Stimulated activated naive B cell treated with anti-CD40 and anti-IgM and Interleukin-4, amounts not matched to agents 10 μg/mL and 1 μg/mL and 100 μg/mL, for 72 hours (primary cell): ENCODE data around the gene ZNRF1.

Experiments
- ATAC-seq, 2 donors: fragments of 150-1000 bp; cut with Tn5 transposase; replicated peaks; 2 replicates each; pipeline ENCODE4 v1.10.0; 2021; ENCODE audit warnings: moderate library complexity in 1 of 2
- DNase-seq: peaks from one replicate; pipeline ENCODE4 v3.0.0; 2021
- H3K27ac Mint-ChIP-seq: one replicate; pipeline ENCODE4 v1.8.0; 2022; ENCODE audit warnings: mild to moderate bottlenecking, mixed read lengths
- H3K27me3 Mint-ChIP-seq, 2 donors: one replicate each; pipeline ENCODE4 v1.8.0; 2022; ENCODE audit warnings: mixed read lengths in 2 of 2
- H3K36me3 Mint-ChIP-seq, 2 donors: one replicate each; pipeline ENCODE4 v1.8.0; 2022; ENCODE audit warnings: mixed read lengths in 2 of 2, mild to moderate bottlenecking in 1 of 2
- H3K4me1 Mint-ChIP-seq, 2 donors: one replicate each; pipeline ENCODE4 v1.8.0; 2022; ENCODE audit warnings: mixed read lengths in 2 of 2, mild to moderate bottlenecking in 1 of 2
- H3K4me3 Mint-ChIP-seq, 2 donors: one replicate each; pipeline ENCODE4 v1.8.0; 2022; ENCODE audit warnings: mild to moderate bottlenecking in 2 of 2, mixed read lengths in 2 of 2, moderate library complexity in 1 of 2
- H3K9me3 Mint-ChIP-seq, 2 donors: one replicate each; pipeline ENCODE4 v1.8.0; 2022; ENCODE audit warnings: mixed read lengths in 2 of 2, mild to moderate bottlenecking in 1 of 2

Gene ZNRF1

DNA sequence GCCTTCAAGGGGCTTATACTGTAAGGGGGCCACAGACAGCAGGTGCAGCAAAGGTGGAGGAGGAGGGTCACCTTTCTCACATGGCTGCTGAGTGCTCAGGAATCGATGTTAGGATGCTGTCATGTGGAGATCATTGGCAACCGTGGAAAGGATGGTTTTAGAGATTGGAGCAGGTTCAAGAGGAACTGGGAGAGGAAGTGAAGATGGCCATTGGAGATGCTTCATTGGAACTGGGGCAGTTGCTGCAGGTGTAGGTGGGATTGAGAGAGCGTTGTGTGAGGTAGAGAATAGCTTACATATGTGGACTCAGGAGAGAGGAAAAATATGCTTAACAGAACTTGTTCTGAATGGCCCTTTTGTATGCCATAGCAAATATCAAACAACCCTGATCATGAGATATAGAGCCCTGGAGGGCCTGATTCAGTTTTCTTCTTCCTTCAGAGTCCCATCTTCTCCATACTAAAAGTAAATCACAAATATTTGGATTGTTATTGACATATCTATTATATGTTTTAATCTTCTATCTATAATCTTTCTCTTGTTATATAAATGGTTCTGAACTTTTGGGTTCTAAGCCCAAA is 77.0 kb downstream of the ZNRF1 start:
- DNase-seq (no peak), ATAC-seq (peak; percentile 6 to 18)
- Mint-ChIP-seq H3K4me3 (peak overlapping the region; percentile 0 to 1), H3K27me3 (peaks cover 41 to 65% of the 10 kb centered on the region in 2 donors), H3K9me3 (no peaks in the 10 kb centered on the region), H3K27ac (no peak overlapping the region), H3K4me1 (peaks cover 26 to 38% of the 10 kb centered on the region in 2 donors), H3K36me3 (no peaks in the 10 kb centered on the region)

DNA sequence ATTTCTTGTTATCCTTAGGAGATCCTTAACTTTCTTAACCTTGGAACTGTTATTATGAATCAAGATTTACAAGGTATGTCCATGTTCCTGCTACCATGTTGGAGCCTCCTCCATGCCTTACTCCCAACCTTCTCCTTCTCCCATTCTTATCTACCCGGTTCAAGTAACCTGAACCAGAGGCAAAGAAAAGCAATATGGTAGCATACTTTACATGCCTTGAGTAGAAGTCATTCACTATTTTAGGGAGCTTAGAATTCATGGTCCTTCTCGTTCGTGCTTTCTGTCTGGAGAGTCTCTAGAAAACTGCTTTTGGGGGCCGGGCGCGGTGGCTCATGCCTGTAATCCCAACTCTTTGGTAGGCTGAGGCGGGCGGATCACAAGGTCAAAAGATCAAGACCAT is 80.1 kb downstream of the ZNRF1 start:
- DNase-seq, result no peak
- H3K27ac Mint-ChIP-seq, result no peak overlapping the region
- no peak overlapping the region for H3K4me3 Mint-ChIP-seq
- ATAC-seq, result no peak
- peaks cover 48 to 67% of the 10 kb centered on the region in 2 donors for H3K27me3 Mint-ChIP-seq
- H3K36me3 Mint-ChIP-seq, result no peaks in the 10 kb centered on the region
- H3K4me1 Mint-ChIP-seq, result peaks cover 30 to 47% of the 10 kb centered on the region in 2 donors
- no peaks in the 10 kb centered on the region for H3K9me3 Mint-ChIP-seq

- Mint-ChIP-seq H3K36me3 (no peaks in the 10 kb centered on the region), H3K9me3 (no peaks in the 10 kb centered on the region), H3K4me1 (peaks cover 25 to 42% of the 10 kb centered on the region in 2 donors), H3K27me3 (peaks cover 48 to 67% of the 10 kb centered on the region in 2 donors), H3K27ac (no peak overlapping the region), H3K4me3 (no peak overlapping the region)
- no peak for ATAC-seq
- DNase-seq, result no peak
These were observed 80.6 kb downstream of the ZNRF1 start for GRCh38 chr16:75079346-75079926.

GRCh38 chr16:75080205-75081029 is 81.6 kb downstream of the ZNRF1 start:
- Mint-ChIP-seq H3K9me3 (peaks cover 0 to under 1% of the 10 kb centered on the region in 2 donors), H3K4me1 (peaks cover 21 to 36% of the 10 kb centered on the region in 2 donors), H3K27me3 (peaks cover 53 to 73% of the 10 kb centered on the region in 2 donors), H3K4me3 (no peak overlapping the region), H3K36me3 (no peaks in the 10 kb centered on the region), H3K27ac (no peak overlapping the region)
- DNase-seq (no peak), ATAC-seq (no peak)

- Mint-ChIP-seq H3K4me1 (peaks cover 16 to 27% of the 10 kb centered on the region in 2 donors), H3K27ac (peak overlapping the region; percentile 83), H3K27me3 (peaks cover 59 to 78% of the 10 kb centered on the region in 2 donors), H3K4me3 (peak overlapping the region; percentile 35 to 50), H3K36me3 (no peaks in the 10 kb centered on the region), H3K9me3 (peaks cover 0 to 4% of the 10 kb centered on the region in 2 donors)
- ATAC-seq (peak; percentile 96 to 97), DNase-seq (peak; percentile 27)
These were observed 82.5 kb downstream of the ZNRF1 start for GRCh38 chr16:75081179-75081859.

DNA sequence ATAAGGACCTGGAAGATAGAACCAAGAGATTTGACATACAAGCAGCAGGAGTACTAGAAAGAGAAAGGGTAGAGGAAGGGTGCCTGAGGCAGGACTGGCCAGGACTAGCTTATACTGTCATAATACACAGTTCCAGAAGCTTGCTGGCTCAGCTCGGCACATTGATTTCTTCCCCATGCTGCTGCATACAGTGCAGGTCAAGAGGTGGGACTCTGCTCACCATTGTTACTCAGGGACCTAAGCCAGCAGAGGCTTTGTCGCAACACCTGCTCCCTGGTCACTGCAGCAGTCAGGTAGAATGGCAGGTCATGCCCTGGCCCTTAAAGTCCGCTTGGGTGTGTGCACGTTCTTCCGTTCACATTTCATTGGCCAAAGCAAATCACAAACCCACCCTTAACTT is 85.0 kb downstream of the ZNRF1 start:
- DNase-seq, result no peak
- Mint-ChIP-seq H3K4me3 (no peak overlapping the region), H3K27me3 (peaks cover 54 to 72% of the 10 kb centered on the region in 2 donors), H3K4me1 (peaks cover 13 to 20% of the 10 kb centered on the region in 2 donors), H3K27ac (no peak overlapping the region), H3K36me3 (no peaks in the 10 kb centered on the region), H3K9me3 (peaks cover 0 to 4% of the 10 kb centered on the region in 2 donors)
- ATAC-seq, result no peak

GRCh38 chr16:75085556-75085955 is 86.7 kb downstream of the ZNRF1 start:
- Mint-ChIP-seq H3K4me1 (peaks cover 12 to 17% of the 10 kb centered on the region in 2 donors), H3K36me3 (no peaks in the 10 kb centered on the region), H3K9me3 (peaks cover 0 to 4% of the 10 kb centered on the region in 2 donors), H3K27me3 (peaks cover 49 to 61% of the 10 kb centered on the region in 2 donors), H3K4me3 (no peak overlapping the region), H3K27ac (no peak overlapping the region)
- DNase-seq (no peak), ATAC-seq (no peak)

GRCh38 chr16:75086281-75086680 is 87.5 kb downstream of the ZNRF1 start:
- H3K27me3 Mint-ChIP-seq, result peaks cover 46 to 59% of the 10 kb centered on the region in 2 donors
- peaks cover 10% of the 10 kb centered on the region in 2 donors for H3K4me1 Mint-ChIP-seq
- H3K27ac Mint-ChIP-seq, result no peak overlapping the region
- no peak overlapping the region for H3K4me3 Mint-ChIP-seq
- no peak for DNase-seq
- peaks cover 0 to 4% of the 10 kb centered on the region in 2 donors for H3K9me3 Mint-ChIP-seq
- no peak for ATAC-seq
- H3K36me3 Mint-ChIP-seq, result no peaks in the 10 kb centered on the region

DNA sequence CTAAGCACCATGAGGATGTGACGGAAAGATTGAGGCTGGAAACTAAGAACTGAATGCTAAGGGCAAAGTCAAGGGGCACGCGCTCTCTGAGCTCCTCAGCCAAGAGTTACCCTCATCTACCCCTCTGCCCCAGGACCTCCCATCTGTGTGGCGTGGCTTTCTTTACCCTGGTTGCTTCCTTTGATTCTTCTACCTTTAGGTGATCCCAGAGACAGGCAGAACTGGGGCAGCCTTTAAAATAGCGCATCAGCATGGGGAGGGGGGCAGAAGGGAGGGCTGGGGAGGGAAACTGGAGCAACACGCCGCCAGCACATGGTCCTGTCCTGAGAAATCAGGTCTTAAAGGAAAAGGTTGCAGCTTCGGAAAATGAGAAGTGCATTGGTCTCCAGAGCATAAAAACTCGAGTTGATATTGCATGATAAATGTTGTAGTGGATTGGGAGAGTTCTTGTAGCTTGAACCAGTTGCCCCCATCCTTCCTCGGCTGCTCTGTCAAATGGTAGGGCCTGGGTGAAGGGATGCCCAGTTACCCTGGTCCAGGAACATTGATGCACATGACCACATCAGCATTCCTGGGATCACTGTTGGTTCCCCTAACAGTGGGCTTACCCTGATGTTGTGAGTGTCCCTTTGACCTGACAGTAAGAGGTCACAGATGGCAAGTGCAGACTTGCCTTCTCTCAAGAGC is 88.0 kb downstream of the ZNRF1 start:
- DNase-seq, result no peak
- Mint-ChIP-seq H3K36me3 (no peaks in the 10 kb centered on the region), H3K27ac (no peak overlapping the region), H3K9me3 (peaks cover 0 to 4% of the 10 kb centered on the region in 2 donors), H3K4me1 (peaks cover 6% of the 10 kb centered on the region in 2 donors), H3K4me3 (no peak overlapping the region), H3K27me3 (peaks cover 44 to 55% of the 10 kb centered on the region in 2 donors)
- no peak for ATAC-seq

DNA sequence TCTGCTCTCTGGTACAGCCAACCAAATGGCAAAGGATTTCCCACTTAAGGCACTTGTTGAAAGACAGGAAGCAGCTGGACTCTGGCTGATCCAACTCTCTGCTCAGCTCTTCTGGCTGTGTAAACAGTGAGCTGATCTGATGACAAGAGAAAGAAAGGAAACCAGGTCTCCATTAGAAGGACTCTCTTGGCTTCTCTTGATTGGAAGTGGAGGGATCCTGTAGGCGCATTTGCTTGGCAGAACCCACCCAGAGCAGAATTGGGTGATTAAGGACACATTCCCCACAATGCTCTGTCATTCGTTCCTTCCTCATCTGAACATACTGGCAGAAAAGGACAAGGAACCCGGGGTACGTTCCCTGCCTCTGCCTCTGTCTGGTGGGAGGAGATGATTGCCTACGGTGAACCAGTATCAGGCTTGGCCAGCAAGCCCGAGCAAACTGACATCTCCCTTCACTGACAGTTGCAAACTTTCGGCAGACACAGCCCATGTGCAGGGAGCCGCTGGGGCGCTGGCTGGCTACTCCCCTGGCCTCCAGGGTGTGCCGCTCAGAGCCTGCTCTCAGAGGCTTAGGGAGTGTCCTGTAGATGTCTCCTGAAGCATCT is 88.7 kb downstream of the ZNRF1 start:
- DNase-seq (no peak), ATAC-seq (no peak)
- peaks cover 0 to 4% of the 10 kb centered on the region in 2 donors for H3K9me3 Mint-ChIP-seq
- no peak overlapping the region for H3K4me3 Mint-ChIP-seq
- H3K27ac Mint-ChIP-seq, result peak overlapping the region; percentile 49
- no peaks in the 10 kb centered on the region for H3K36me3 Mint-ChIP-seq
- H3K27me3 Mint-ChIP-seq, result peaks cover 44 to 55% of the 10 kb centered on the region in 2 donors
- peaks cover 0 to 1% of the 10 kb centered on the region in 2 donors for H3K4me1 Mint-ChIP-seq

DNA sequence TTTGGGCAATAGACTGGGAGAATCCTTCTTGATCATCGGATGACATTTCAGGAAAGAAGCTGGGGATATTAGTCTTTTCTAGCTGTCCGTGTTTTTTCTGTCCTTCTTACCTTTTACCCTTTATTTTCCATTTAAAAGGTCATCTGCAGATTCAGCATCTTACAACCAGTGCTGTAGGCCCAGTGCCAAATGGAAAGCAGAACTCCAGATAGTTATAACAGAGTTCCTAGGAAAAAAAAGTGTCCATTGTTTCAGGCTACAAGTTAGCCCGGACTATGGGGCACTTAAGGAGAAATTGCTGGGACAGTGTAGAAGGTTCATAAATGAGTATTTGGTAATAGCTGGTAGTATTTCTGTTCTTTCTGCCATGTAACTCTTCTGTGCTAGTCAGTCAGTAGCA is 89.4 kb downstream of the ZNRF1 start:
- Mint-ChIP-seq H3K4me3 (no peak overlapping the region), H3K36me3 (no peaks in the 10 kb centered on the region), H3K27ac (no peak overlapping the region), H3K9me3 (peaks cover 0 to 4% of the 10 kb centered on the region in 2 donors), H3K27me3 (peaks cover 44 to 53% of the 10 kb centered on the region in 2 donors), H3K4me1 (no peaks in the 10 kb centered on the region)
- ATAC-seq, result no peak
- no peak for DNase-seq

- no peak for DNase-seq
- H3K4me3 Mint-ChIP-seq, result no peak overlapping the region
- H3K9me3 Mint-ChIP-seq, result peaks cover 0 to 4% of the 10 kb centered on the region in 2 donors
- peaks cover 41 to 46% of the 10 kb centered on the region in 2 donors for H3K27me3 Mint-ChIP-seq
- ATAC-seq, result no peak
- no peaks in the 10 kb centered on the region for H3K4me1 Mint-ChIP-seq
- no peak overlapping the region for H3K27ac Mint-ChIP-seq
- no peaks in the 10 kb centered on the region for H3K36me3 Mint-ChIP-seq
These were observed 90.1 kb downstream of the ZNRF1 start for GRCh38 chr16:75088934-75089333.

GRCh38 chr16:75089486-75090202 is 90.8 kb downstream of the ZNRF1 start:
- peaks cover 0 to 4% of the 10 kb centered on the region in 2 donors for H3K9me3 Mint-ChIP-seq
- DNase-seq, result no peak
- no peaks in the 10 kb centered on the region for H3K4me1 Mint-ChIP-seq
- H3K36me3 Mint-ChIP-seq, result no peaks in the 10 kb centered on the region
- H3K4me3 Mint-ChIP-seq, result no peak overlapping the region
- no peak for ATAC-seq
- H3K27ac Mint-ChIP-seq, result no peak overlapping the region
- peaks cover 35 to 40% of the 10 kb centered on the region in 2 donors for H3K27me3 Mint-ChIP-seq
